Left lung (tissue), 10 donors: Measurements from ENCODE around the gene IMMP2L. TPM values are rescaled to one million over a fixed set of nuclear protein-coding genes. Genes with fewer than 3 reads are reported as not detected.

ENCODE experiments used
- ATAC-seq: fragments of 200-7000 bp; cut with Tn5 transposase; one replicate; pipeline ENCODE4 v1.9.1; 2020; ENCODE audit warnings: moderate library complexity
- DNase-seq, 4 donors: peaks; one replicate each; pipeline ENCODE4 v3.0.0-alpha.2; 2013 to 2020
- H3K27ac ChIP-seq, 2 donors: fragments of 200-600 bp; sonication (generic) in 1 of 2; one replicate each; pipeline versions ENCODE4 v1.5.0 to v1.8.0; 2020 to 2021
- H3K27me3 ChIP-seq, 2 donors: fragments of 200-600 bp; sonication (generic) in 1 of 2; one replicate each; pipeline versions ENCODE4 v1.5.0 to v1.8.0; 2020 to 2021
- H3K36me3 ChIP-seq, 2 donors: fragments of 200-600 bp; sonication (generic) in 1 of 2; one replicate each; pipeline versions ENCODE4 v1.5.0 to v1.8.0; 2020 to 2021
- H3K4me1 ChIP-seq, 2 donors: fragments of 200-600 bp; one replicate each; pipeline ENCODE4 v1.8.0; 2021
- H3K4me3 ChIP-seq, 2 donors: fragments of 200-600 bp; sonication (generic) in 1 of 2; one replicate each; pipeline versions ENCODE4 v1.5.0 to v1.8.0; 2020 to 2021; ENCODE audit warnings: mild to moderate bottlenecking in 1 of 2
- H3K9me3 ChIP-seq, 2 donors: fragments of 200-600 bp; sonication (generic) in 1 of 2; one replicate each; pipeline versions ENCODE4 v1.5.0 to v1.8.0; 2020 to 2021
- CTCF ChIP-seq, 2 donors: fragments of 200-600 bp; sonication (generic) in 1 of 2; IDR thresholded peaks; one replicate each; pipeline versions ENCODE4 v1.5.0 to v1.8.0; 2021; ENCODE audit warnings: antibody characterized with exemption in 2 of 2
- intact Hi-C, 2 donors: fragments of 100-400 bp; cut with DNase I; formaldehyde crosslinking; loops; one replicate each; pipeline versions ENCODE4 v1.11.2 to v1.14.2; 2022
- polyA plus RNA-seq, 6 donors: library from polyadenylated mRNA; unstranded; fragments of 120-200 nt; gene quantifications; one replicate each; pipeline ENCODE4 v1.2.1, GENCODE V29; 2013; ENCODE audit not compliant: insufficient read length in 6 of 6
- total RNA-seq, 2 donors: library from RNA; stranded (reverse); fragmentation: NEBNext Ultra II Directional; extraction: Animal tissue kit (Norgen Biotek cat#: 25700); gene quantifications; one replicate each; pipeline ENCODE4 v1.2.1, GENCODE V29; 2021
- donor health status: DM: no; HTN: yes; CAD: no.
- donor health status: DM: no; HTN: no; CAD: no.

The IMMP2L gene
- total and polyA plus RNA-seq, 8 donors = 10.3 to 30.1 (median 25.7) TPM

DNA sequence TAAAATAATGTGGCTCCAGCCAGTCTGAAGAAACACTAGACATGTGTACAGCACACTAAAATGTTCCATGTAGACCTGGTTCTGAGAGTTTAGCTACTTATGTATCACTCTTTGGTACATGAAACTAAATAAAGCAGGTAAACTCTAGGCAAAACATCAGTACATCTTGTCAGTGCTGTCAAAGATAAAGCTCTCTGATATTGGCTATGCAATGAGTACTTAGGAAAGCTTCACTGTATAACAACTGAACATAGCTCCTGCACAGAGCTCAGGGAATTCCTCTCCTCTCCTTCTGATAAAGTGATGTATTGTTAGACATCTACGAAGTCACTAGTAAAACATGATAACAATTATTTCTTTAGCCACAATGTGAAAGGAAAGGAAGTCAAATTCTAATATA is 467.9 kb downstream of the IMMP2L start:
- no peak overlapping the region for H3K27ac ChIP-seq
- no peak for DNase-seq
- no peaks in the 10 kb centered on the region for H3K9me3 ChIP-seq
- ATAC-seq = no peak
- no peak overlapping the region for H3K4me3 ChIP-seq
- intact Hi-C loops = no loop called here
- H3K27me3 ChIP-seq = no peaks in the 10 kb centered on the region
- no peaks in the 10 kb centered on the region for H3K4me1 ChIP-seq
- no peaks in the 10 kb centered on the region for H3K36me3 ChIP-seq
- TF ChIP-seq CTCF (IDR thresholded peaks at IDR 0.05) = no peak

DNA sequence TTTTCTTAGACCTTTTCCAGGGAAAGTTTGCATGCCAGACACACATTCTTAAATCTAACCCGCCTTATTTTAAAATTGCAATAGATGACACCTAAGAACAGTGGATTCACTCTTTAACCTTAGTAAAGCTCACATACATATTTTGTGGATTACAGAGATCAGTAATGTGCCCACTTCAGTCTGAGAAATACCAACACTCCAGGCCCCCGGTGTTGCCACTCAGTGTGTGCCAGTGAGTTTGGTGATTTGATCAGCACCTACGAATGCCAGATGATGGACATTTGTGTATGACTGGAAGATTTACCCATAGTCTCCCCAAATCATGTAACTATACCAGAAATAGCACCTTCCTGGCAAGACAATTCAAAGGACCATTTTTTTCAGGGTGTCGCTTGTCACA is 468.8 kb downstream of the IMMP2L start:
- Histone ChIP-seq H3K4me1 (no peaks in the 10 kb centered on the region), H3K4me3 (peak overlapping the region in 1 of 2 donors; percentile 6), H3K27ac (no peak overlapping the region), H3K9me3 (no peaks in the 10 kb centered on the region), H3K27me3 (no peaks in the 10 kb centered on the region), H3K36me3 (no peaks in the 10 kb centered on the region)
- intact Hi-C loops = no loop called here
- TF ChIP-seq CTCF (IDR thresholded peaks at IDR 0.05) = no peak
- ATAC-seq (no peak), DNase-seq (no peak)

- intact Hi-C loops = no loop called here
- ATAC-seq (no peak), DNase-seq (no peak)
- Histone ChIP-seq H3K36me3 (no peaks in the 10 kb centered on the region), H3K4me1 (no peaks in the 10 kb centered on the region), H3K9me3 (no peaks in the 10 kb centered on the region), H3K27ac (peak overlapping the region in 1 of 2 donors; percentile 8), H3K27me3 (no peaks in the 10 kb centered on the region), H3K4me3 (peak overlapping the region in 1 of 2 donors; percentile 25)
- no peak for TF ChIP-seq CTCF (IDR thresholded peaks at IDR 0.05)
These were observed 469.7 kb downstream of the IMMP2L start for GRCh38 chr7:111092406-111093236.

DNA sequence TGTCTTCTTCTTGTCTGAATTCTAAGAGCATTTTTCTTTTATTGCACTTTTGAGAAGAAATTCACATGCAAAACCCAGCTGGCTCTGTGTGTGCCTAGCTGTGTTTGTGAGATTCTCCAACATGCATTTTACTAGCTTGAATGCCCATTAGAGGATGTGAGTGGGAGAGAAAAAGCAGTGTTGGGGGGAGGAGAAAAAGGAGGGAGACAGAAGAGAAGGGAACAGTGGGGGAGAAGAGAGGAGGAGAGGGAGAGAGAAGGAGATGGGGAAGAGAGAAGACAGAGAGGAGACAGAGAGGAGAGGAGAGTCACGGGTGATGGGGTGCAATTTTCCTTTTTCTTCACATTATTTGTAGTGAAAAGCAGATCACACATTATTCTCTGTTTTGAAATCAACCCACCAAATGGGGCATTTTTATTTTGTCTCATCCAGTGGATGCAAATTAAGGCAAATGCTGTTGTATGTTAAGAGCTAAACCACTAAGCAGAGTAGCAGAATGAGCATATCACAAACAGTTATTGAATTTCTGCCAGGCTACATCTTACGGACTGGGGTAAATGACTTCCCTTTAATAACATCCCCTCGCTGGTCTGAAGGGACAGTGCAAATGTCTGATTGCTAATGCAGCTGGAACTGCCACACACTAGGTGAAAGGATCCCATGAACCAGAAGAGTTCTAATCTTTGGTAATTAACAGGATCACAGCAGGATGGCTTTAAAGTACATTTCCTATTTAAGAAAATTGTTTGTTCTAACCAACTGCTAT is 470.5 kb downstream of the IMMP2L start:
- peak overlapping the region in 1 of 2 donors; percentile 25 for H3K4me3 ChIP-seq
- DNase-seq (peak in 1 of 4 donors; percentile 51), ATAC-seq (no peak)
- no peaks in the 10 kb centered on the region for H3K27me3 ChIP-seq
- peak overlapping the region; percentile 6 to 8 for H3K27ac ChIP-seq
- H3K36me3 ChIP-seq = no peaks in the 10 kb centered on the region
- intact Hi-C loops = no loop called here
- H3K9me3 ChIP-seq = no peaks in the 10 kb centered on the region
- no peak for TF ChIP-seq CTCF (IDR thresholded peaks at IDR 0.05)
- H3K4me1 ChIP-seq = no peaks in the 10 kb centered on the region

GRCh38 chr7:111090846-111091245 is 471.4 kb downstream of the IMMP2L start, which contains the start of gene LRRN3:
Gene LRRN3 (plus strand): TSS chr7:111091127. CDS start chr7:111122773, 31,646 bp downstream.
- DNase-seq (peak in 2 of 4 donors; percentile 68 to 77), ATAC-seq (peak; percentile 81)
- Histone ChIP-seq H3K4me1 (no peaks in the 10 kb centered on the region), H3K4me3 (peak within 1 kb of the TSS in 1 of 2 donors; percentile 25), H3K9me3 (no peaks in the 10 kb centered on the region), H3K36me3 (no peaks in the 10 kb centered on the region), H3K27ac (peak within 1 kb of the TSS; percentile 6 to 8), H3K27me3 (no peaks in the 10 kb centered on the region)
- intact Hi-C loops = no loop called here
- TF ChIP-seq CTCF (IDR thresholded peaks at IDR 0.05) = no peak
